D721Med (cell line): ENCODE data around the gene PPFIA3.

Source experiments
- DNase-seq: peaks from one replicate; pipeline ENCODE4 v3.0.0; 2011; ENCODE audit warnings: low spot score; ENCODE audit not compliant: insufficient read length
- FAIRE-seq: peaks from 2 replicates; lab custom pipeline; 2011; peaks lifted over from hg19 to GRCh38; lab: Jason Lieb, UNC
- CTCF ChIP-seq: IDR thresholded peaks from 2 replicates; pipeline ENCODE4 v1.5.1; 2012; ENCODE audit warnings: mild to moderate bottlenecking, control low read depth; ENCODE audit not compliant: insufficient read depth; ENCODE audit errors: missing control alignments

Gene PPFIA3

GRCh38 chr19:49160450-49161189, 41.3 kb downstream of the PPFIA3 start:
- DNase-seq (no peak), FAIRE-seq (no peak)
- no peak for TF ChIP-seq CTCF

- TF ChIP-seq CTCF: no peak
- DNase-seq (no peak), FAIRE-seq (no peak)
Observed at GRCh38 chr19:49161987-49162386, 42.6 kb downstream of the PPFIA3 start.

- DNase-seq (no peak), FAIRE-seq (no peak)
- TF ChIP-seq CTCF: no peak
Observed at GRCh38 chr19:49165111-49165750, 45.9 kb downstream of the PPFIA3 start.

GRCh38 chr19:49165865-49166301, 46.5 kb downstream of the PPFIA3 start:
- TF ChIP-seq CTCF: no peak
- DNase-seq (no peak), FAIRE-seq (no peak)

GRCh38 chr19:49167857-49168409, 48.6 kb downstream of the PPFIA3 start:
- no peak for TF ChIP-seq CTCF
- FAIRE-seq (no peak), DNase-seq (no peak)

GRCh38 chr19:49168421-49168820, 49.1 kb downstream of the PPFIA3 start:
- TF ChIP-seq CTCF: no peak
- DNase-seq: no peak
- FAIRE-seq: no peak
